GM21447 (cell line): ENCODE measurements around the gene CYS1.
A peak's percentile ranks its signal among the peaks of the same experiment; 100 is the strongest.

Experiments used
- ATAC-seq: cut with Tn5 transposase; IDR thresholded peaks from one replicate; pipeline ENCODE4 v1.9.1; 2021; ENCODE audit not compliant: unreplicated experiment

The CYS1 gene

GRCh38 chr2:10073706-10074105 is 6.5 kb downstream of the CYS1 start:
- no peak for ATAC-seq

GRCh38 chr2:10072656-10073480 is 7.3 kb downstream of the CYS1 start:
- ATAC-seq: peak; percentile 82

- no peak for ATAC-seq
Measured at GRCh38 chr2:10071595-10071994, 8.6 kb downstream of the CYS1 start.

DNA sequence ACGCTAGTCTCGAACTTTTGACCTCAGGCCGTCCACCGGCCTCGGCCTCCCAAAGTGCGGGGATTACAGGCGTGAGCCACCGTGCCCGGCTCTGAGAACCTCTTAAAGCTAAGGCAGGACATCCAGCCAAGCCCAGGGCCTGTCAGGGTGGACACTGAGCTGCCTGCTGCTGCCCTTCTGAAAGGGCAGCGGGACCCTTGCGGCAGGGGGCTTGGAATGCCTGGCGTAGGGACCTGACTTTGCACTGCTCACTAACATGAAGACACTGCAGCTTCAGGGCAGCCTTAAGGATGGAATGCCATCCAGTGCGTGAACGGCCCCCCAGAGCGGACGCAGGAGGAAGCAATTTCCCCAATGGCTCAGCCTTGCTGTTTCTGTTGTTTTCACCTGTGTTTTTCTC is 9.0 kb downstream of the CYS1 start:
- no peak for ATAC-seq

DNA sequence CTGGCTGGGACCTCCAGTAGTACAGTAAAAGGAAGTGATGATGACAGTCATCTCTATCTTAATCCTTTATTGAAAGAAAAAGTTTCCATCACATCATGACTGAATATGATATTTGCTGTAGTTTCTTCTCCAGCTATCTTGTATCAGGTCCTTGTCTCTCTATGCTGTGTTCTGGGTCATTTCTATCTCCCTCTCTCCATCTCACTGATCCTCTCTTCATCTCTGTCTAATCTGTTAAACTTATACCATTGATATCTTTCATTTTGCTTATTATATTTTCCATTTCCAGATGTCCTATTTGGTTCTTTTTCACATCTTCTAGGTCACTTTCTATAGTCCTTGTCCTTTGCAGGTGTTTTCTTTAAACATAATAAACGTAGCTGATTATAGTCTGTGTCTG is 12.3 kb downstream of the CYS1 start:
- ATAC-seq: no peak

DNA sequence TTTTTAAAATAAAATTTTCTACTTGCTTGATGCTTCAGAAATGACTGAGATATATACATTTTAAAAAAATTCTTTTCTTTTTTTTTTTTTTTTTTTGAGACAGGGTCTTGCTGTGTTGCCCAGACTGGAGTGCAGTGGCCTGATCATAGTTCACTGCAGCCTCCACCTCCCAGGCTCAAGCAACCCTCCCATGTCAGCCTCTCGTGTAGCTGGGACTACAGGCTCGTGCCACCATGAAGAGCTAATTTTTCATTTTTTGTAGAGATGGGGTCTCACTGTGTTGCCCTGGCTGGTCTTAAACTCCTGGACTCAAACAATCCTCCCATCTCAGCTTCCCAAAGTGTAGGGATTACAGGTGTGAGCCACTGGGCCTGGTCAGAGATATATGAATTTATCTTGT is 12.9 kb downstream of the CYS1 start:
- ATAC-seq: no peak

- ATAC-seq: no peak
Measured at GRCh38 chr2:10065773-10066055, 14.5 kb downstream of the CYS1 start.

- ATAC-seq: no peak
Measured at GRCh38 chr2:10064932-10065772, 15.1 kb downstream of the CYS1 start.

- ATAC-seq: no peak
Measured at GRCh38 chr2:10063566-10063965, 16.6 kb downstream of the CYS1 start.

- no peak for ATAC-seq
Measured at GRCh38 chr2:10062931-10063365, 17.3 kb downstream of the CYS1 start.

GRCh38 chr2:10061221-10061925 is 18.8 kb downstream of the CYS1 start:
- no peak for ATAC-seq

DNA sequence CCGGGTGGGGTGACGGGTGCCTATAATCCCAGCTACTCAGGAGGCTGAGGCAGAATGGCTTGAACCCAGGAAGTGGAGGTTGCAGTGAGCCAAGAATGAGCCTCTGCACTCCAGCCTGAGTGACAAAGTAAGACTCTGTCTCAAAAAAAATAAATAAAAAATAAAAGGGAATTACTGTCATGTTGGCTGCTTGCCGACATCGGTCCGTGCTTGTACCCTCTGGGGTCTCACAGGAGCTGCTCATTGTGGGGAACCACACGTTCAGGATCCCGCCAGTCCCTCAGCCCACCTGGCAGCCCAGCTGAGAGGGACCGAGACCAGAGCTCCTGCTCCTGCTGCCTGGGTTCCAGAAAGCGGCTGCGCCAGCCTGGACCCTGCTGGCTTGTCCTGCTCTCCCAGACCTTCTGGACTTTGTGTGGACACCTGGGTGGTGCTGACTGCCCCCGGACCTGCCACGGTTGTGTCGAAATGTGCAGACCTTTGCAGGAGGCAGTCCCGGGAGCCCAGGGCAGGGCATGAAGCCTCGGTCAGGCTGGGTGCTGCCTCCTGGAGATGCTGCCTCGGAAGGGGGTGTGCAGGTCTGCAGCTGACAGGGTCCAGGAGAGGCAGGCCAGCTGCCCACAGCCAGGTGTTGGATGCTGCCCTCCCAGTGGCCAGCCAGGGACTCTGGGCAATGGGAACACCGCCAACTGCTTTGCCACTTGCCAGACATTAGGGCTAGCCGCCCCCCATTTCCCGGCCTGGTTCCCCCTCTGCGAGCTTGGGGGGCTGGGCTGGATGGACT is 20.5 kb downstream of the CYS1 start:
- no peak for ATAC-seq

GRCh38 chr2:10059016-10059351 is 21.2 kb downstream of the CYS1 start:
- ATAC-seq: no peak

DNA sequence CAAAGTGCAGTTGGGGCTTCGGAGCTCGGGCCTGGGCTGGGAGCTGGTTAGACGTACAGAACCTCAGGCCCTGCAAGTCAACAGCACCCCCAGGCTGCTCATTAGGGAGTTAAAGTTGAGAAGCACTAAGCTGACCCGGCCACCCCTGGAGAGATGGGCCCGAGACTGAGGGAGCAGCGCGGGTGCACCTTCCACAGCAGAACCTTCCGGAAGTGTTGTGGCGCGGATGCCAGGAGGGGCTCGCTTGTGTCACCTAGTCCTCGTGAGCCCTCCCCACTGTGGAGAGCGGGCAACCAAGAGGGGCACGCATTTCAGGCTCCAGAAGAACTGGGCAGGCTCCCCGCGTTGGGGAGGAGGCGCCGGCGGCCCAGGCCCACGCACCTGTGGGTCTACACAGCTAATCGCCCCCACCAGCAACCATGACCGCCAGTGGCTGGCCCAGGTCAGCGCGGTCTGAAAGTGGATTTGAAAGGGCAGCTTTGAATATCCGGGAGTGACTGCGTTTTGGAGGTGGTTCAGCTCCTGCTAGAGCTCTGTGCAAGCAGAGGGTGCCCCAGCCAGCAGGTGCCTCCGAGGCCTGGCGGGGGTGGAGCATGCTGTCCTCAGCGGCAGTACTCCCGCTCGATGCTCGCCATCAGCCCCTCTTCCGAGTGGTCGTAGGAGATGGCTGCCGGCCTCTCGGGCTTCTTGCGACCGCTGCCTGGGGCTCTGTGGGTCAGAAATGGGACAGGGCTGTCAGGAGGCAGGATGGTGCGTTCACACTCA is 21.8 kb downstream of the CYS1 start:
- no peak for ATAC-seq

DNA sequence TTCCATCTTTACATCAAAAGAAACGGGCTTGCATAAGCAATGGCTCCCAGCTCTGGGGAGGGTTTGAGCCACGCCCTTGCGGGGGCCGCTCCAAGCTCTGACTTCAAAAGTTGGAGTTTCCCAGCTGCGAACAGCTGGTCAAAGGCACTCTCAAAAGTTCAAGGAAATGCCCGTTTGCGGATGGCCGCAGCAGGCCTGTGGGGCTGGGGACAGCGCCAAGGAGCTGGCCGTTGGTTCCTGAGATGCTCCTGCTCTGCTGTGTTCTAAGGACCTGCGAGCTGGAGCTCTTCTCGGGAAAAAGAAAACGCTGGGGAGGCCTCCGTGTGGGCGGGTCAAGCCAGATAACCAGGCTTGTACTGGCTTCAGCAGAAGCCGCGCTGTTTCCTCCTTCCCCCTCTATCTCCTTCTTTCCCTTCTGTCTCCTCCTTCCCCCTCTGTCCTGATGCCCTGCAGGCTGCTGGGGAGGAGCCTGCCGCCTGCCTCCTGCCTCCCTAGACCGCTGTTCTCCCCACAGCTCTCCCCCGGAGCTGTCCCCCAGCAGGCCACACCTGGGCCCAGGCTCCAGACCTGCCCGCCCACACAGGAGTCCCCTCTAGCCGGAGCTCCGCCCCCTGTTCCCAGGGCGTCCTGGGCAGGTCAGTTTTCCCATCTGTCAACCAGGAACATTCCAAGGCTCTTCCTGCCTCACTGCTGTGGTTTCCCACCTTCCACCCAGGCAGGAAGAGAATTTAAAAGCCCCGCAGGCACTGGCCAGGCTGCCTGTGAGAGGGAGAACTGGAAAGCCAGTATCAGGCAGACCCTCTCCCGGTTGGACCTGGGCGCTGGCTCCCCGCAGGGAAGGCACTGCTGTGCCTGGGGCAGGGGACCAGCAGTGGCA is 22.7 kb downstream of the CYS1 start:
- ATAC-seq: no peak

DNA sequence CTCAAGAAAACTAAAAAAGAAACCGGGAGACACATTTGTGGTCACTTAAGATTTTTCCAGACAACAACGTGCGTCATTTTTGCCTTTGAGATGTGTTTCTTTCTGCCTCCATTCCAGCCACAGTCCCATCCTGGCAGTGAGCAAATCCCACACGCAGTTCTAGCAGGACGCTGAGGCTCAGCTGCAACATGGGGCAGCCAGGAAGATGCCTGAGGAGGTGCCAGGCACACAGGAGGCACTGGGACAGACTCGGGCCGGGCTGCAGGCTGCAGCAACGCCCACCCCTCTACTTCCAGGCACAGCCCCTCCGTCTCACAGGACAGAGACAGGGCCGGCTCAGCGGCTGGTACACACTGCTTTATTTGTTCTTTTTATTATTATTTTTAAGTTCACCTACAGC is 23.8 kb downstream of the CYS1 start:
- ATAC-seq: no peak

DNA sequence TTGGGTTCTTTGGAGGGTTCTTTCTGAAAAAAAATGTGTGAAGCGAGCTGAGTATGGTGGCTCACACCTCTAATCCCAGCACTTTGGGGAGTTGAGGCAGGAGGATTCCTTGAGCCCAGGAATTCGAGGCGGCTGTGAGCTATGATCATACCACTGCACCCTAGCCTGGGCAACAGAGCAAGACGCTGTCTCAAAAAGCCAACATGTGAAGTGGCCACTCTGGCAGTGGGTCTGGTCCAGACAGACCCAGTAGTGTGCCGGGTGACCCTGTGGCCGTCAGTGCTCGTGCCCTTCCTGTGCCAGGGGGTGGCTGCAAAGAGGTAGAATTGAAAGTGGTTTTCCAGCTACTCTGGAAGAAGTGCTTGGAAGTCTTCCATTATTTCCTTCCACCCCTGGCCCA is 25.2 kb downstream of the CYS1 start:
- ATAC-seq: no peak

DNA sequence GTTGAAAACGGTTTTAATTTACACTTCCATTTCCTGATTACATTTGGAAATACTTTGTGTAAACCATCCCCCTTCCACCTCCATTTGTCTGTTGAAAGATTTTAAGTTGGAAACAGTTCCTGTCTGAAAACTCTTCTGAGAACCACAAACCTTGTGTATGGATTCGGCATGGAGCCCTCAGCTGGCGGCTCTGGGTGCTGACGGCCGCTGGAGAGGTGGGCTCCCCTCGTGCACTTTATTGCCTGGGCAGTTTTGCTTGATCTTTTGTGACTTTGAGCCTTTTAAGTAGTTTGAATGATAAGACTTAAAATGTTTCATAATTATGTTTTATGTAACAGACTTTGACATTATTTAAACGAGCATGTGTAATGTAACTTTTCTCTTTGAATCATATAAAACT is 25.8 kb downstream of the CYS1 start:
- ATAC-seq: no peak

- ATAC-seq: no peak
Measured at GRCh38 chr2:10053351-10053750, 26.9 kb downstream of the CYS1 start.
